DMS153 treated with DMSO at 0.1 percent for 48 hours (cell line): ENCODE data around the gene RAC2.

Source experiments
- DNase-seq: peaks from one replicate; lab custom pipeline; 2025; ENCODE audit not compliant: unreplicated experiment; lab: John Stamatoyannopoulos, UW

Gene RAC2

DNA sequence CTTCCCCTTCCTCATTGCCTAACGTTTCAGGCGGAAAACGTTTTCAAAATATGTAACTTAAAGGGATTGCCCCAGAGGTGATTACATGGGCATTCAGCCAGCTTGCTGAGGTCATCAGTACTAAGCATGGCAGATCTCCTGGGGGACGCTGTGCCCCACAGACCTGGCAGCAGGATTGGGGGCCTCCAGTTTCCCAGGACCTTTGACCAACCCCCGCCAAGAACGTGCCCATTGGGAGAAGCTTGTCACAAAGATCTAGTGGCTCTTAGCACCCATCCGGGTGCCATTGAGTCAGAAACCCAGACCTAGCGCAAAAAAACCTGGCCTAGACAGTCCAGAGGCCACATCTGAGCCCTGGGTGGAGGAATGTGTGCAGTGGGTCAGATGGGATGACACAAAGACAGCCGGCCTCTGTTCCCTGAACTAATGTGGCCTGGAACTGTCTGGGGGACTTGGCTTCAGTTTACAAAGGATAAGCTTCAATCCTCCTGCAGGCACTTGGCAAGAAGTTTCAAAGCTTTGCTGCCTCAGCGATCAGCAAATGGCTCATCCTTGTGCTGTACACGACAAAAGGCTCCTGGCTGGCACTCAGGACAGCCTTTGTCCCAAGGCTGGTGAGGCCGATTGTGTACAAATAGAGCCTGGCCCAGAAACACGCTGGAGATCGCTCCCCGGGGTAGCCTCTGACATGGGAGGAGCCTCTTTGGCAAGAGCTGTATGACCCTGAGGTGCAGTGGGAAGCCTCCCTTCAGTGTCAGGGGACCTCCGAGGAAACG, 65.5 kb downstream of the RAC2 start:
- no peak for DNase-seq

DNA sequence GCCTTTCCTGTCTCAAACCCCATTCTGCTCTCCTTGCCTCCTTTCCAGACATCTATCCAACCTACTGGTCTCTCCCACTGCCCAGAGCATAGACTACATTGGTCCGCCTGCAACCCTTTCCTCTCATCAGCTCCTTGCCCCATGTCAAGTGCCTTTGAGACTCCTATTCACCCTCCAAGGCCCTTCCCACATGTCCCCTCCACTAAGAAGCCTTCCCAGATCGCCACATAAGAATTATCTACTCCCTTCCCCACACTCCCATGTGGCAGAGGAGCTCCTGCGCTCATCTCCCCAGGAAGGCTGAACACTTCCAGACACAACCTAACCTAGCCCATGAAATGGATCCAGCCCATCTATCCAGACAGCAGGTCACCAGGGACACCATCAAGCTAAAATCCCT, 66.3 kb downstream of the RAC2 start:
- DNase-seq, result no peak

DNA sequence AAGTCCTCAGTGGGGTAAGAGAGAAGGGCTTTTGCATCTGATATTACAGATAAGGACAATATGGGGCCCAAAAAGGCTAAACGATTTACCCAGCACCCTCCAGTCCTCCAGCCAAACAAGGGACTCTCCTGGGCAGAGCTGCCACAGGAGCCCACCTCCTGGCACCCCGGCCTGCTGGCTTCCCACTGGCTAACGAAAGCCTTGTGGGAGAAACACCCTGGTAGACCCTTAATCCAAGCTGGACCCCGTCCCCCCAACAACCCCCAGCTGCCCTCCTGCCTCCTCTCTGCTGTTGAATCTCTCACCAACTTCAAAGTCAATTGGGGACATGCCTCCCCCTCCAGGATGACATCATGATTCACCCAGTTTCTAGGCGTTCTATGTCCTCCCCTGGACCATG, 66.8 kb downstream of the RAC2 start:
- no peak for DNase-seq

DNA sequence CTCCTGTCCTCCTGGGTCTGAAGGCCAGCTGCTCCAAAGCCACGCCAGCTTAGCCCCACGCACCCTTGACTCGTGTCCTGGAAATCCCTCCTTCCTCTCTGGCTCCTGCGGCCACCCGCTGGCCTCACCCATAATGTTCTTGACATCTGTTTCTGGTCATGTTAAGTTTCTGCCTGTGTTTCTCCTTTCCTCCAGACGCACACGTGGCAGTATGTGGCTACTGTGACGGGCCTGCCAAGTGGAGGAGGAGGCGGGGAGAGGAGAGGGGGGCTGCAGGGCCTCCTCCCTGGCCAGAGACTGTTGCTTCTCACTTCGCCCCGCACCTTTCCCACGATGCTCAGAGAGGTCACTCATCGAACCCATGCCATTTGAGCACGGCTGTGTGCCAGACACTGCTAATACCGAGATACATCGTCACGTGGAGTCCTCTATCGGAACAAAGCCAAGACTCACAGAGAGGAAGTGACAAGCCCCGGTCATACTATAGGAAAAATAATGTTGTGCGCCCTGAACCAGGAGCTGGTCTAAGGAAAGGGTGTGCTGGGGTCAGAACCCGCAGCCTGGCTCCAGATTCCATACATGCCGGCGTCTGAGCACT, 67.5 kb downstream of the RAC2 start:
- DNase-seq, result no peak

DNA sequence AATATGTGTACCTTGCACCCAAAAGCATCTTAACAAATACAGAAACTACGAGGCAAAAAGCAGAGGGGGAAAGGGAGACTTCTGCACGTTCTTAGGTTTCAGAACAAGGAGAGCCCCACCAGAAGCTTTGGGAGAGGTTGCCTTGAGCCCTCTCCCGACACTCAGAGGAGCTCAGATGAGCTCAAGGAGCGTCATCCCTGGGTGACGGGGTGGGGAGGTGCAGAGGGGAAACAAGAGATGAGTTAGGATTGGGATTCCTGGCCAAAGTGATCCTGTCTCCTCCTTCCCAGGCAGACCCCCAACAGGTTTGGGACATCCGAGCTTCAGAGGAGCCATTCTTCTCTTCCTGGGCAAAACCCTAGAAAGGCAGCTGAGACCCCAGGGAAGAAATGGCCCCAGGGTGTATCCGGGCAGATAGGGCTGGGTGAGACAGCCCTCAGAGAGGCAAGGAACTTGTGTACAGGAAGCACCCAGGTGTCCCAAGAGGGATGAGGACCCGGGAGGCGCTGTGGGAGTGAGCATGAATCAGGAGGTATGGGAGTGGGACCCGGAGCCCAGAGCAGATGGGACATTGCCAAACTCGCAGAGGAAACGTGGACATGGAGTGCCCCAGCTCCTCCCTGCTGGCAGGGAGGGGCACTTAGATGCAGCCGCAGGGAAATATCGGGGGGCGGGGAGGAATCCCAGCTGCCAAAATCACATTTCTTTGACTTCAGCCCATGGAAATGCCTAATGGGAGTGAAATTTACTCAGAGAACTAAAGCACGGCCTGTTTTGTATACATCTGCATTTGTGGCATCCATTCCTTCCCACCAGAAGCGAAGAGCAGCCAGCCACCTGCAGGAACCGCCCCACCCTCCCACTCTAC, 68.4 kb downstream of the RAC2 start:
- DNase-seq, result no peak
